Measurements from ENCODE around the gene PNMA8C.
A peak's percentile ranks its signal among the peaks of the same experiment; 100 is the strongest.
"Not testable (repeated sequence)": the region's sequence is repeated elsewhere in the genome, so short reads cannot be mapped to it uniquely, and the experiment has no call there.

PNMA8C gene

GRCh38 chr19:46380690-46381089 lies 48.0 kb downstream of the PNMA8C start:
- H3K27ac ChIP-seq: no peak overlapping the region
- no peak for TF ChIP-seq ZFX (IDR thresholded peaks at IDR 0.05; ENCODE audit: borderline replicate concordance)
- TF ChIP-seq CTCF (IDR thresholded peaks at IDR 0.05): no peak

- TF ChIP-seq ZFX (IDR thresholded peaks at IDR 0.05; ENCODE audit: borderline replicate concordance) (no peak), CTCF (IDR thresholded peaks at IDR 0.05) (no peak)
- H3K27ac ChIP-seq: peak overlapping the region; percentile 44
Observed at GRCh38 chr19:46378268-46378667, 50.5 kb downstream of the PNMA8C start.

GRCh38 chr19:46376241-46377153 lies 52.2 kb downstream of the PNMA8C start:
- H3K27ac ChIP-seq: peak overlapping the region; percentile 44
- TF ChIP-seq CTCF (IDR thresholded peaks at IDR 0.05): no peak
- TF ChIP-seq ZFX (IDR thresholded peaks at IDR 0.05; ENCODE audit: borderline replicate concordance): no peak

- not testable (repeated sequence) for H3K27ac ChIP-seq
Observed at GRCh38 chr19:46375476-46376067, 53.2 kb downstream of the PNMA8C start.

Data from 22Rv1 (cell line).